ENCODE results near the gene SYNE1. TPM values are rescaled to one million over a fixed set of nuclear protein-coding genes. Genes with fewer than 3 reads are reported as not detected.
A peak's percentile ranks its signal among the peaks of the same experiment; 100 is the strongest.

SYNE1 gene
- total RNA-seq, 3 donors from 2014 or later (not counting 1 experiment from before 2014, with no cell fraction given), result 489 to 570 (median 498) TPM

- Histone ChIP-seq H3K9me3 (ENCODE audit: control insufficient read depth, insufficient read depth, low read length) (no peaks in the 10 kb centered on the region), H3K4me1 (ENCODE audit: control insufficient read depth, insufficient read depth, low read length) (peaks cover 27% of the 10 kb centered on the region), H3K4me3 (ENCODE audit: low read length) (no peak overlapping the region), H3K36me3 (ENCODE audit: control insufficient read depth, insufficient read depth, low read length) (peaks cover 2% of the 10 kb centered on the region), H3K27me3 (ENCODE audit: control insufficient read depth, insufficient read depth, low read length) (no peaks in the 10 kb centered on the region), H3K27ac (ENCODE audit: low read length) (peak overlapping the region; percentile 72)
- Mint-ChIP-seq H3K4me1 (peaks cover 72 to 73% of the 10 kb centered on the region in 2 donors), H3K27ac (peak overlapping the region; percentile 89 to 93), H3K27me3 (ENCODE audit: low read depth in 2 of 2) (no peaks in the 10 kb centered on the region), H3K9me3 (no peaks in the 10 kb centered on the region), H3K4me3 (peak overlapping the region; percentile 98), H3K36me3 (no peaks in the 10 kb centered on the region)
- DNase-seq, result peak; percentile 50 to 78
- intact Hi-C loops (cut with micrococcal nuclease), result loop anchor here (2.0 to 5.0 kb wide), 3 partner anchors 37 to 348 kb away; partner anchors contain the start of gene FBXO5
- WGBS (ENCODE audit: insufficient coverage), result 22% methylated on average over 3 of the region's 3 CpGs
- TF ChIP-seq CTCF (IDR thresholded peaks at IDR 0.05), result no peak
- peak; percentile 82 to 94 (median 91) for ATAC-seq
Observed at GRCh38 chr6:152634773-152635172, 2.4 kb downstream of the SYNE1 start.

GRCh38 chr6:152632121-152632782, 4.9 kb downstream of the SYNE1 start:
- intact Hi-C loops (cut with micrococcal nuclease), result no loop called here
- peak overlapping the region; percentile 1 for H3K4me3 Mint-ChIP-seq
- TF ChIP-seq CTCF (IDR thresholded peaks at IDR 0.05), result no peak
- DNase-seq, result no peak
- no peak overlapping the region for H3K4me3 ChIP-seq (ENCODE audit: low read length)
- WGBS (ENCODE audit: insufficient coverage), result 88% methylated on average over 2 of the region's 2 CpGs
- H3K36me3 ChIP-seq (ENCODE audit: control insufficient read depth, insufficient read depth, low read length), result peaks cover 6% of the 10 kb centered on the region
- H3K27ac Mint-ChIP-seq, result peak overlapping the region; percentile 79 to 80
- peaks cover 64% of the 10 kb centered on the region in 2 donors for H3K4me1 Mint-ChIP-seq
- H3K36me3 Mint-ChIP-seq, result no peaks in the 10 kb centered on the region
- H3K9me3 Mint-ChIP-seq, result no peaks in the 10 kb centered on the region
- no peaks in the 10 kb centered on the region for H3K9me3 ChIP-seq (ENCODE audit: control insufficient read depth, insufficient read depth, low read length)
- no peaks in the 10 kb centered on the region for H3K27me3 Mint-ChIP-seq (ENCODE audit: low read depth in 2 of 2)
- H3K27me3 ChIP-seq (ENCODE audit: control insufficient read depth, insufficient read depth, low read length), result no peaks in the 10 kb centered on the region
- peak overlapping the region; percentile 14 for H3K27ac ChIP-seq (ENCODE audit: low read length)
- ATAC-seq, result no peak
- peaks cover 23% of the 10 kb centered on the region for H3K4me1 ChIP-seq (ENCODE audit: control insufficient read depth, insufficient read depth, low read length)

- intact Hi-C loops (cut with micrococcal nuclease), result no loop called here
- Mint-ChIP-seq H3K27me3 (ENCODE audit: low read depth in 2 of 2) (no peaks in the 10 kb centered on the region), H3K4me1 (peaks cover 65 to 66% of the 10 kb centered on the region in 2 donors), H3K27ac (peak overlapping the region; percentile 79 to 80), H3K36me3 (peaks cover 2% of the 10 kb centered on the region), H3K4me3 (peak overlapping the region; percentile 49), H3K9me3 (no peaks in the 10 kb centered on the region)
- H3K27me3 ChIP-seq (ENCODE audit: control insufficient read depth, insufficient read depth, low read length), result no peaks in the 10 kb centered on the region
- H3K27ac ChIP-seq (ENCODE audit: low read length), result peak overlapping the region; percentile 37
- no peak for TF ChIP-seq CTCF (IDR thresholded peaks at IDR 0.05)
- no peak overlapping the region for H3K4me3 ChIP-seq (ENCODE audit: low read length)
- H3K36me3 ChIP-seq (ENCODE audit: control insufficient read depth, insufficient read depth, low read length), result peaks cover 13% of the 10 kb centered on the region
- 93% methylated on average over 3 of the region's 3 CpGs for WGBS (ENCODE audit: insufficient coverage)
- no peak for DNase-seq
- H3K4me1 ChIP-seq (ENCODE audit: control insufficient read depth, insufficient read depth, low read length), result peaks cover 19% of the 10 kb centered on the region
- no peaks in the 10 kb centered on the region for H3K9me3 ChIP-seq (ENCODE audit: control insufficient read depth, insufficient read depth, low read length)
- ATAC-seq, result no peak
Observed at GRCh38 chr6:152631376-152631775, 5.8 kb downstream of the SYNE1 start.

All from natural killer cell (primary cell).